ENCODE measurements around the gene ACSM5. TPM values are rescaled to one million over a fixed set of nuclear protein-coding genes. Genes with fewer than 3 reads are reported as not detected.

The ACSM5 gene
- total RNA-seq, 2 experiments from 2014 or later, result not detected

DNA sequence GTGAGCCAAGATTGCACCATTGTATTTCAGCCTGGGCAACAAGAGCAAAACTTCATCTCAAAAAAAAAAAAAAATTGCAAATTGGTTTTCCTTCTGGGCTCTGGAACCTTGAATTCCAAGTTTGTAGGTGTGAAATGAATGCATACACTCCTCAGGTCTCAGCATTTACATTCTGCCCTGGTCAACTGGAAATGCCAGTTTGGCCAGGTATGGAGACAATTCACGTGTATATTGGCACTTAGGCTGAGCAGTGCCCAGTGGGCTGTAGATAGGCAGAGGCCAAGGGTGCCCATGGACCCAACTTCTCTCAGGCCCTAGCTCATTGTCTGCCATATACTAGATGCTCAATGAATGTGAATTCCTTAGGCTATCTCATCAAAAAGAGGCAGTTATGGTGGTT, 20.5 kb upstream of the ACSM5 start:
- peaks cover 2% of the 10 kb centered on the region for H3K4me1 ChIP-seq (ENCODE audit: insufficient read depth, low read length)
- ATAC-seq (ENCODE audit: poor library complexity) (no peak), DNase-seq (no peak)
- no peaks in the 10 kb centered on the region for H3K9me3 ChIP-seq (ENCODE audit: control insufficient read depth in 1 of 2, insufficient read depth in 1 of 2, low read length in 2 of 2)
- Mint-ChIP-seq H3K9me3 (no peaks in the 10 kb centered on the region), H3K36me3 (ENCODE audit: low read depth) (no peaks in the 10 kb centered on the region), H3K27me3 (peaks cover 23% of the 10 kb centered on the region), H3K27ac (no peak overlapping the region), H3K4me3 (no peak overlapping the region), H3K4me1 (ENCODE audit: low read depth) (no peaks in the 10 kb centered on the region)
- H3K4me3 ChIP-seq (ENCODE audit: low read length), result no peak overlapping the region
- no peaks in the 10 kb centered on the region for H3K36me3 ChIP-seq (ENCODE audit: insufficient read depth, low read length)
- H3K27ac ChIP-seq (ENCODE audit: low read depth in 1 of 2, low read length in 2 of 2), result no peak overlapping the region
- TF ChIP-seq, protein P1, sequence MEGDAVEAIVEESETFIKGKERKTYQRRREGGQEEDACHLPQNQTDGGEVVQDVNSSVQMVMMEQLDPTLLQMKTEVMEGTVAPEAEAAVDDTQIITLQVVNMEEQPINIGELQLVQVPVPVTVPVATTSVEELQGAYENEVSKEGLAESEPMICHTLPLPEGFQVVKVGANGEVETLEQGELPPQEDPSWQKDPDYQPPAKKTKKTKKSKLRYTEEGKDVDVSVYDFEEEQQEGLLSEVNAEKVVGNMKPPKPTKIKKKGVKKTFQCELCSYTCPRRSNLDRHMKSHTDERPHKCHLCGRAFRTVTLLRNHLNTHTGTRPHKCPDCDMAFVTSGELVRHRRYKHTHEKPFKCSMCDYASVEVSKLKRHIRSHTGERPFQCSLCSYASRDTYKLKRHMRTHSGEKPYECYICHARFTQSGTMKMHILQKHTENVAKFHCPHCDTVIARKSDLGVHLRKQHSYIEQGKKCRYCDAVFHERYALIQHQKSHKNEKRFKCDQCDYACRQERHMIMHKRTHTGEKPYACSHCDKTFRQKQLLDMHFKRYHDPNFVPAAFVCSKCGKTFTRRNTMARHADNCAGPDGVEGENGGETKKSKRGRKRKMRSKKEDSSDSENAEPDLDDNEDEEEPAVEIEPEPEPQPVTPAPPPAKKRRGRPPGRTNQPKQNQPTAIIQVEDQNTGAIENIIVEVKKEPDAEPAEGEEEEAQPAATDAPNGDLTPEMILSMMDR (IDR thresholded peaks at IDR 0.05), result no peak
- peaks cover 7 to 8% of the 10 kb centered on the region in 2 experiments for H3K27me3 ChIP-seq (ENCODE audit: control insufficient read depth in 1 of 2, insufficient read depth in 2 of 2, low read length in 2 of 2)
- CTCF ChIA-PET, result no interaction called here
- POLR2A ChIA-PET, result no interaction called here
- intact Hi-C loops (cut with DNase I, micrococcal nuclease), result loop anchor here in 1 of 2 experiments (10.0 kb wide), 1 partner anchor 1304 kb away; no protein-coding TSS in a partner anchor

DNA sequence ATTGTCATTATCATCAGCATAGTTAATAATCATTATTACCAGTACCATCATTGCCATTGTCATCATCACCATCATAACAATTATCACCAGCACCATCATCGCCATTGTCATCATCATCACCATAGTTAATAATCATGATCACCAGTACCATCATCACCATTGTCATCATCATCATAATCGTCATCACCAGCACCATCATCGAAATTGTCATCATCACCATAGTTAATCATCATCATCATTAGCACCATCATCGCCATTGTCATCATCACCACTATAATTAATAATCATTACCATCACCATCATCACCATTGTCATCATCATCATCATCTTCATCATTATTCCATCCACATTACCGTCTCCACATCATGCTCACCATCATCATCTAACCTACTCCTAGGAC, 18.3 kb upstream of the ACSM5 start:
- H3K27me3 ChIP-seq (ENCODE audit: control insufficient read depth in 1 of 2, insufficient read depth in 2 of 2, low read length in 2 of 2), result peaks cover 6% of the 10 kb centered on the region in 2 experiments
- H3K4me3 ChIP-seq (ENCODE audit: low read length), result no peak overlapping the region
- Mint-ChIP-seq H3K36me3 (ENCODE audit: low read depth) (no peaks in the 10 kb centered on the region), H3K27ac (no peak overlapping the region), H3K27me3 (peaks cover 16% of the 10 kb centered on the region), H3K4me3 (no peak overlapping the region), H3K4me1 (ENCODE audit: low read depth) (no peaks in the 10 kb centered on the region), H3K9me3 (no peaks in the 10 kb centered on the region)
- intact Hi-C loops (cut with DNase I, micrococcal nuclease), result no loop called here
- no peak overlapping the region for H3K27ac ChIP-seq (ENCODE audit: low read depth in 1 of 2, low read length in 2 of 2)
- H3K4me1 ChIP-seq (ENCODE audit: insufficient read depth, low read length), result peaks cover under 1% of the 10 kb centered on the region
- TF ChIP-seq, protein P1 (IDR thresholded peaks at IDR 0.05), result no peak
- CTCF ChIA-PET, result no interaction called here
- DNase-seq, result no peak
- no peak for ATAC-seq (ENCODE audit: poor library complexity)
- no peaks in the 10 kb centered on the region for H3K9me3 ChIP-seq (ENCODE audit: control insufficient read depth in 1 of 2, insufficient read depth in 1 of 2, low read length in 2 of 2)
- no peaks in the 10 kb centered on the region for H3K36me3 ChIP-seq (ENCODE audit: insufficient read depth, low read length)
- POLR2A ChIA-PET, result interaction anchor here (0.6 kb wide), 1 partner anchor 87 kb away, joined by 3 read pairs; no protein-coding TSS in a partner anchor

DNA sequence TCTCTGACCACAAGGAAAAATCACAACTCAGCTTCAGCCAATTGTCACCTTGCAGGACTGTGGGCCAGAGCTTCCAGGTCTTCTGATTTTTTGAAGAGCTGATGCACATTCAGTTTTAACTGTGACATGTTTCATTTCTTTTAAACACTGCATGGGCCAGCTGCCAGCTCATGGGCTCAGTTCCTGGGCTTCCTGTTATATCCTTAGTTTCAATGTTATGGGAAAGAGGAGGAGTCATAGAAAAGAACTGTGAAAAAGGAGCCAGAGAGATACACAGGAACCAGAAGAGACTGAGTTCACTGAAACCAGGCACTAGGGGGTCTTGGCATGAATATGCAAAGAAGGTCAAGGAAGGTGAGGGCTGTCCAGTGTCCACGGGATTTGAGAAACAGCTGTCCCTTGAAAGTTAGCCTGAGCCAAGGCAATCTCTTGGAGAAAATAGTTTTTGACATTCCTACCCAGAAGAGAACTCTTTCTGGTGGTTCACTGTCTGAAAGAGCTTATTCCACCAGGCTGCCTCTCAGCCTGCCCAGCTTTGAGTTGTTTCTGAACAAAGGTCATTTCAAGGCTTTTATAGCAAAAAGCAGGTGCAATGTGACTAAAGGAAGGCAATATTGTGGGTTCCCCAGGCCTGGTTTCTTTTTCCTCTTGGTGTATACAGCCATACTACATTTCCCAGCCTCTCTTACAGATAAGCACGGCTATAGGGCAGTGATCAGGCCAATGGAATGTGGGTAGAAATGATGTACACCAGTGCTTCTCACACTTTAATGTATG, 15.3 kb upstream of the ACSM5 start:
- H3K9me3 Mint-ChIP-seq, result no peaks in the 10 kb centered on the region
- H3K27ac Mint-ChIP-seq, result no peak overlapping the region
- TF ChIP-seq, protein P1 (IDR thresholded peaks at IDR 0.05), result no peak
- DNase-seq (no peak), ATAC-seq (ENCODE audit: poor library complexity) (no peak)
- ChIA-PET CTCF (no interaction called here), POLR2A (no interaction called here)
- H3K36me3 Mint-ChIP-seq (ENCODE audit: low read depth), result no peaks in the 10 kb centered on the region
- H3K36me3 ChIP-seq (ENCODE audit: insufficient read depth, low read length), result no peaks in the 10 kb centered on the region
- H3K27ac ChIP-seq (ENCODE audit: low read depth in 1 of 2, low read length in 2 of 2), result no peak overlapping the region
- H3K4me3 Mint-ChIP-seq, result no peak overlapping the region
- H3K4me3 ChIP-seq (ENCODE audit: low read length), result no peak overlapping the region
- H3K9me3 ChIP-seq (ENCODE audit: control insufficient read depth in 1 of 2, insufficient read depth in 1 of 2, low read length in 2 of 2), result no peaks in the 10 kb centered on the region
- H3K27me3 Mint-ChIP-seq, result no peaks in the 10 kb centered on the region
- H3K4me1 Mint-ChIP-seq (ENCODE audit: low read depth), result no peaks in the 10 kb centered on the region
- intact Hi-C loops (cut with DNase I, micrococcal nuclease), result no loop called here
- no peaks in the 10 kb centered on the region for H3K4me1 ChIP-seq (ENCODE audit: insufficient read depth, low read length)
- no peaks in the 10 kb centered on the region for H3K27me3 ChIP-seq (ENCODE audit: control insufficient read depth in 1 of 2, insufficient read depth in 2 of 2, low read length in 2 of 2)
